Neural progenitor cell (in vitro differentiated cells): ENCODE data around the gene HYAL3. TPM values are rescaled to one million over a fixed set of nuclear protein-coding genes. Genes with fewer than 3 reads are reported as not detected.
A peak's percentile ranks its signal among the peaks of the same experiment; 100 is the strongest.

Experiments
- DNase-seq: peaks from one replicate; pipeline ENCODE4 v3.0.0-alpha.2; 2016; ENCODE audit warnings: low spot score
- H2AFZ ChIP-seq: fragments of 200-600 bp; sonication (generic); replicated peaks from 2 replicates; pipeline ENCODE4 v1.6.1; 2016; ENCODE audit warnings: antibody characterized with exemption
- H3F3A ChIP-seq: fragments of 200-600 bp; sonication (generic); 2 replicates; pipeline ENCODE4 v1.6.1; 2016; ENCODE audit warnings: antibody characterized with exemption, low read depth
- H3K27ac ChIP-seq: fragments of 200-600 bp; sonication (generic); 2 replicates; pipeline ENCODE4 v1.5.1; 2016; ENCODE audit warnings: mild to moderate bottlenecking
- H3K27me3 ChIP-seq: fragments of 200-600 bp; sonication (generic); 2 replicates; pipeline ENCODE4 v1.6.1; 2016; ENCODE audit warnings: mild to moderate bottlenecking, moderate library complexity
- H3K36me3 ChIP-seq: fragments of 200-600 bp; sonication (generic); 2 replicates; pipeline ENCODE4 v1.5.1; 2016
- H3K4me1 ChIP-seq: fragments of 200-600 bp; sonication (generic); 2 replicates; pipeline ENCODE4 v1.6.1; 2016; ENCODE audit warnings: mixed run types
- H3K4me2 ChIP-seq: fragments of 200-600 bp; sonication (generic); 2 replicates; pipeline ENCODE4 v1.6.1; 2016
- H3K4me3 ChIP-seq: fragments of 200-600 bp; sonication (generic); 2 replicates; pipeline ENCODE4 v1.5.1; 2016
- H3K79me2 ChIP-seq: fragments of 200-600 bp; sonication (generic); 2 replicates; pipeline ENCODE4 v1.6.1; 2016; ENCODE audit warnings: low read depth
- H3K9ac ChIP-seq: fragments of 200-600 bp; sonication (generic); 2 replicates; pipeline ENCODE4 v1.6.1; 2016
- H3K9me3 ChIP-seq: fragments of 200-600 bp; sonication (generic); 2 replicates; pipeline ENCODE4 v1.5.1; 2016; ENCODE audit warnings: low read depth
- H4K20me1 ChIP-seq: fragments of 200-600 bp; sonication (generic); 2 replicates; pipeline ENCODE4 v1.6.1; 2016; ENCODE audit warnings: low read depth
- H3K27ac Mint-ChIP-seq: 3 replicates; pipeline ENCODE4 v1.8.0; 2021; ENCODE audit warnings: mixed read lengths
- H3K27me3 Mint-ChIP-seq: 2 replicates; pipeline ENCODE4 v1.8.0; 2022; ENCODE audit warnings: low read depth, mild to moderate bottlenecking, inconsistent platforms, moderate library complexity, mixed read lengths; ENCODE audit not compliant: insufficient read depth
- H3K36me3 Mint-ChIP-seq: 3 replicates; pipeline ENCODE4 v1.8.0; 2021; ENCODE audit warnings: mixed read lengths
- H3K4me1 Mint-ChIP-seq: 3 replicates; pipeline ENCODE4 v1.8.0; 2021; ENCODE audit warnings: mixed read lengths
- H3K4me3 Mint-ChIP-seq: 3 replicates; pipeline ENCODE4 v1.8.0; 2021; ENCODE audit warnings: mild to moderate bottlenecking, moderate library complexity, mixed read lengths
- H3K9me3 Mint-ChIP-seq: 3 replicates; pipeline ENCODE4 v1.8.0; 2020; ENCODE audit warnings: mixed read lengths
- CTCF ChIP-seq: fragments of 200-600 bp; sonication (generic); IDR thresholded peaks from 2 replicates; pipeline ENCODE4 v1.5.1; 2017; ENCODE audit warnings: antibody characterized with exemption, mild to moderate bottlenecking
- EZH2 ChIP-seq: fragments of 200-600 bp; sonication (generic); IDR thresholded peaks from 2 replicates; pipeline ENCODE4 v1.6.1; 2017; ENCODE audit warnings: antibody characterized with exemption, mild to moderate bottlenecking, moderate library complexity
- EZH2phosphoT487 ChIP-seq: fragments of 200-600 bp; sonication (generic); IDR thresholded peaks from 2 replicates; pipeline ENCODE4 v1.6.1; 2017; ENCODE audit warnings: antibody characterized with exemption
- total RNA-seq: library from RNA; depleted of rRNA; stranded (reverse); fragments of >200 nt; gene quantifications from 2 replicates; pipeline ENCODE4 v1.2.3, GENCODE V29; 2015; ENCODE audit warnings: low replicate concordance

HYAL3 gene
- total RNA-seq, 1 donor from 2014 or later: 2.2 TPM

GRCh38 chr3:50270422-50271224 lies 28.6 kb downstream of the HYAL3 start:
- no peak overlapping the region for H3K27ac Mint-ChIP-seq
- no peaks in the 10 kb centered on the region for H3K9me3 ChIP-seq
- no peaks in the 10 kb centered on the region for H3K9me3 Mint-ChIP-seq
- H3K4me3 Mint-ChIP-seq: no peak overlapping the region
- peaks cover 29% of the 10 kb centered on the region for H3K27me3 ChIP-seq
- H3K4me3 ChIP-seq: no peak overlapping the region
- DNase-seq: no peak
- H3K27me3 Mint-ChIP-seq: peaks cover 22% of the 10 kb centered on the region
- no peaks in the 10 kb centered on the region for H3K79me2 ChIP-seq
- H3K4me2 ChIP-seq: no peak overlapping the region
- peaks cover 65% of the 10 kb centered on the region for H3K4me1 Mint-ChIP-seq
- no peaks in the 10 kb centered on the region for H3K36me3 ChIP-seq
- H3K27ac ChIP-seq: no peak overlapping the region
- no peaks in the 10 kb centered on the region for H3K36me3 Mint-ChIP-seq
- no peak overlapping the region for H3K9ac ChIP-seq
- no peak overlapping the region for H2AFZ ChIP-seq
- no peaks in the 10 kb centered on the region for H4K20me1 ChIP-seq
- TF ChIP-seq EZH2 (no peak), CTCF (no peak), EZH2phosphoT487 (no peak)
- H3K4me1 ChIP-seq: peaks cover 39% of the 10 kb centered on the region
- peaks cover 20% of the 10 kb centered on the region for H3F3A ChIP-seq

GRCh38 chr3:50269977-50270413 lies 29.2 kb downstream of the HYAL3 start:
- Histone ChIP-seq H3F3A (peaks cover 26% of the 10 kb centered on the region), H3K4me3 (no peak overlapping the region), H4K20me1 (no peaks in the 10 kb centered on the region), H2AFZ (no peak overlapping the region), H3K9me3 (no peaks in the 10 kb centered on the region), H3K79me2 (no peaks in the 10 kb centered on the region), H3K27me3 (peaks cover 23% of the 10 kb centered on the region), H3K9ac (no peak overlapping the region), H3K27ac (no peak overlapping the region), H3K4me2 (no peak overlapping the region), H3K4me1 (peaks cover 42% of the 10 kb centered on the region), H3K36me3 (no peaks in the 10 kb centered on the region)
- H3K27ac Mint-ChIP-seq: no peak overlapping the region
- no peak for TF ChIP-seq CTCF
- no peak for TF ChIP-seq EZH2
- TF ChIP-seq EZH2phosphoT487: no peak
- no peak overlapping the region for H3K4me3 Mint-ChIP-seq
- no peaks in the 10 kb centered on the region for H3K36me3 Mint-ChIP-seq
- H3K9me3 Mint-ChIP-seq: no peaks in the 10 kb centered on the region
- no peak for DNase-seq
- H3K27me3 Mint-ChIP-seq: peaks cover 17% of the 10 kb centered on the region
- peaks cover 63% of the 10 kb centered on the region for H3K4me1 Mint-ChIP-seq

- H3K27ac Mint-ChIP-seq: peak overlapping the region; percentile 76
- H3K4me1 ChIP-seq: peaks cover 46% of the 10 kb centered on the region
- no peaks in the 10 kb centered on the region for H3K9me3 ChIP-seq
- H3K4me1 Mint-ChIP-seq: peaks cover 63% of the 10 kb centered on the region
- no peak overlapping the region for H3K9ac ChIP-seq
- no peaks in the 10 kb centered on the region for H3K79me2 ChIP-seq
- no peak overlapping the region for H3K4me3 Mint-ChIP-seq
- peak overlapping the region; percentile 43 for H3K4me2 ChIP-seq
- H3K27ac ChIP-seq: no peak overlapping the region
- peaks cover 17% of the 10 kb centered on the region for H3K27me3 ChIP-seq
- no peaks in the 10 kb centered on the region for H3K36me3 Mint-ChIP-seq
- H3F3A ChIP-seq: peaks cover 26% of the 10 kb centered on the region
- no peak overlapping the region for H2AFZ ChIP-seq
- no peak for DNase-seq
- H3K27me3 Mint-ChIP-seq: peaks cover 15% of the 10 kb centered on the region
- H4K20me1 ChIP-seq: no peaks in the 10 kb centered on the region
- no peak overlapping the region for H3K4me3 ChIP-seq
- TF ChIP-seq CTCF (no peak), EZH2 (no peak), EZH2phosphoT487 (no peak)
- no peaks in the 10 kb centered on the region for H3K36me3 ChIP-seq
- no peaks in the 10 kb centered on the region for H3K9me3 Mint-ChIP-seq
Measured at GRCh38 chr3:50269460-50269859, 29.7 kb downstream of the HYAL3 start.
